Erythroblast (primary cell): Measurements from ENCODE around the gene USP15.

Source experiments
- DNase-seq, 2 experiments: peaks; one replicate each; lab custom pipeline; 2025; lab: John Stamatoyannopoulos, UW
- GATA1 ChIP-seq: IDR thresholded peaks from 2 replicates; pipeline ENCODE4 v1.6.1; 2011; ENCODE audit warnings: low read depth, mild to moderate bottlenecking, control low read depth, low read length, moderate library complexity
- POLR2A ChIP-seq: IDR thresholded peaks from 2 replicates; pipeline ENCODE4 v1.6.1; 2011; ENCODE audit warnings: mild to moderate bottlenecking, low read length

USP15 gene

GRCh38 chr12:62259993-62260732 is at the start of gene USP15:
Gene USP15 (plus strand): TSS chr12:62260404. CDS start chr12:62260415, 11 bp downstream.
- TF ChIP-seq GATA1 (no peak), POLR2A (peak; percentile 86)
- peak; percentile 99 for DNase-seq

GRCh38 chr12:62210422-62210821 is 49.8 kb upstream of the USP15 start:
- TF ChIP-seq GATA1 (no peak), POLR2A (no peak)
- peak; percentile 78 to 80 for DNase-seq

GRCh38 chr12:62211510-62211909 is 48.7 kb upstream of the USP15 start:
- peak; percentile 74 to 88 for DNase-seq
- no peak for TF ChIP-seq GATA1
- TF ChIP-seq POLR2A = no peak

GRCh38 chr12:62214846-62215245 is 45.4 kb upstream of the USP15 start:
- no peak for TF ChIP-seq GATA1
- DNase-seq = peak in 1 of 2 experiments; percentile 19

GRCh38 chr12:62215506-62215905 is 44.7 kb upstream of the USP15 start:
- TF ChIP-seq GATA1 (no peak), POLR2A (no peak)
- no peak for DNase-seq

- TF ChIP-seq POLR2A = no peak
- no peak for DNase-seq
Measured at GRCh38 chr12:62217466-62218194, 42.6 kb upstream of the USP15 start.

- TF ChIP-seq GATA1 = no peak
- no peak for DNase-seq
Measured at GRCh38 chr12:62221107-62221506, 39.1 kb upstream of the USP15 start.

GRCh38 chr12:62224601-62225000 is 35.6 kb upstream of the USP15 start:
- no peak for DNase-seq
- TF ChIP-seq GATA1 (no peak), POLR2A (no peak)

GRCh38 chr12:62227091-62227490 is 33.1 kb upstream of the USP15 start:
- no peak for DNase-seq
- TF ChIP-seq GATA1 (no peak), POLR2A (no peak)

GRCh38 chr12:62230652-62231051 is 29.6 kb upstream of the USP15 start:
- DNase-seq = no peak
- TF ChIP-seq GATA1 = no peak
- TF ChIP-seq POLR2A = no peak

- TF ChIP-seq POLR2A (no peak), GATA1 (no peak)
- DNase-seq = peak; percentile 12 to 71
Measured at GRCh38 chr12:62232143-62232729, 28.0 kb upstream of the USP15 start.

GRCh38 chr12:62233805-62234204 is 26.4 kb upstream of the USP15 start:
- TF ChIP-seq GATA1 = no peak
- no peak for TF ChIP-seq POLR2A
- DNase-seq = peak in 1 of 2 experiments; percentile 48

- DNase-seq = no peak
- TF ChIP-seq GATA1 (no peak), POLR2A (no peak)
Measured at GRCh38 chr12:62239571-62239970, 20.6 kb upstream of the USP15 start.

GRCh38 chr12:62247281-62248045 is 12.7 kb upstream of the USP15 start:
- no peak for TF ChIP-seq POLR2A
- peak in 1 of 2 experiments; percentile 19 for DNase-seq
